AG09319 (cell line): ENCODE results near the gene PTRH1.

Experiments used
- DNase-seq: peaks from one replicate; pipeline ENCODE4 v3.0.0-alpha.2; 2010; ENCODE audit warnings: low read depth; ENCODE audit errors: extremely low read depth
- TF ChIP-seq, protein P1 (sequence below): IDR thresholded peaks from 2 replicates; pipeline ENCODE4 v1.5.1; 2011; ENCODE audit warnings: low read depth, mild to moderate bottlenecking, inconsistent platforms, low read length, moderate library complexity

PTRH1 gene

DNA sequence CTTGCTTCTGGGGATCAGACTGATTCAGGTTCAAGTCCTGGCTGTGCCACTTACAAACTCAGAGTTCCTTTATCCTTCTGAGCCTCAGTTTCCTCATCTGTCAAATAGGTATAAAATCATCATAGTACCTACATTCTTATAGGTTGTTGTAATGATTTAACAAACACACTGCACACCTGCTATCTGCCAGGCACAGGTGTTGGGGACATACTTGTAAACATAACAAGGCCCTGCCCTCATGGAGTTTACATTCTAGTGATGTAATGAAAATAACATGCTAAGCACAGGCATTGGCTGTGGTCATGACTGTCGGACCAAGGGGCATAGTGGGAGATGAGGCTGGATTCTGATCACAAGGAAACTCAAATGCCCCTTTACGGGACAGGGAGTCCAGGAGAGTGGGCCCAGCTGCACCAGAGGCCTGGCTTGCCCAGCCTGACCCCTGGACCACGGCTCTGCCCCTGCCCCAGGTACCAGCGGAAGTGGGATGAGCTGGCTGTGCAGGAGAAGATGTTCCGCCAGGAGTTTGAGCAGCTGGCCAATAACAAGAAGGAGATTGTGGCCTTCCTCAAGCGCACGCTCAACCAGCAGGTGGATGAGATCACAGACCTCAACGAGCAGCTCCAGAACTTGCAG is 6.4 kb downstream of the PTRH1 start:
- no peak for DNase-seq
- TF ChIP-seq, protein P1, sequence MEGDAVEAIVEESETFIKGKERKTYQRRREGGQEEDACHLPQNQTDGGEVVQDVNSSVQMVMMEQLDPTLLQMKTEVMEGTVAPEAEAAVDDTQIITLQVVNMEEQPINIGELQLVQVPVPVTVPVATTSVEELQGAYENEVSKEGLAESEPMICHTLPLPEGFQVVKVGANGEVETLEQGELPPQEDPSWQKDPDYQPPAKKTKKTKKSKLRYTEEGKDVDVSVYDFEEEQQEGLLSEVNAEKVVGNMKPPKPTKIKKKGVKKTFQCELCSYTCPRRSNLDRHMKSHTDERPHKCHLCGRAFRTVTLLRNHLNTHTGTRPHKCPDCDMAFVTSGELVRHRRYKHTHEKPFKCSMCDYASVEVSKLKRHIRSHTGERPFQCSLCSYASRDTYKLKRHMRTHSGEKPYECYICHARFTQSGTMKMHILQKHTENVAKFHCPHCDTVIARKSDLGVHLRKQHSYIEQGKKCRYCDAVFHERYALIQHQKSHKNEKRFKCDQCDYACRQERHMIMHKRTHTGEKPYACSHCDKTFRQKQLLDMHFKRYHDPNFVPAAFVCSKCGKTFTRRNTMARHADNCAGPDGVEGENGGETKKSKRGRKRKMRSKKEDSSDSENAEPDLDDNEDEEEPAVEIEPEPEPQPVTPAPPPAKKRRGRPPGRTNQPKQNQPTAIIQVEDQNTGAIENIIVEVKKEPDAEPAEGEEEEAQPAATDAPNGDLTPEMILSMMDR: no peak

DNA sequence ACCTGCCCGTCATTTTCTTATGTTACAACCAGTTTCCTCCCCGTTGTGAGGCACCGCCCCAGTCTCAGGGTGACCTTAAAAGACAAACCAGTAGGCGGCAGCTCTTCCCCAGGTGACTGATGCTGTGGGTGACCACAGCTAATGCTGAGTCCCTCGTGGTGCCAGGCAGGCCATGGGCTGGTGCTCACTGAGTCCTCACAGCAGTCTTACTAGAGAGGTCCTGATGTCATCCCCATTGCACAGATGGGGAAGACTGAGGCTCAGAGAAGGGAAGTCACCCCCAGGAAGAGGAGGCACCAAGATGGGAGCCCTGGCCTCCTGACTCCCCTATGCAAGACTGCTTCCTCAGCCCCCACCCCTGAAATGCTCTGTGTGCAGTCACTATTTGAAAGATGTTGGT is 7.7 kb downstream of the PTRH1 start:
- DNase-seq: no peak
- TF ChIP-seq, protein P1: no peak

DNA sequence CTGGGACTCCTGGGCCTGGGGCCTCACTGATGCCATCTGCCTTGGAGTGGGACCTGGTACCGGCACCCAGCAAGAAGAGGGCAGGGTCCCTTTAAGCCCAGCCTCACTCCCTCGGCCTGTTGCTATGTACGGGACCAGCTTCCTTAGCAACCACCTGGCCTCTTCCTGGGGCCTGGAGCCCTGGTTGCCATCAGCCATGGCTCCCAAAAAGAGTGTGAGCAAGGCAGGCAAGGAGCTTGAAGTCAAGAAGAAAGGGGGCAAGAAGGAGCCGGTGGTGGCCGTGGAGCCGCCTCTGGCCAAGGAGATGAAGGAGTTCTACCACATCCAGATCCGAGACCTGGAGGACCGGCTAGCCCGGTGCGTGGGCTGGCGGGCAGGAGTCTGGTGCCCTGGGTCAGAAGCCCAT is 8.6 kb downstream of the PTRH1 start, which contains the start of gene CFAP157:
CFAP157 (plus strand) TSS at position 153 of the 406 bp plus-strand sequence; CDS start at position 197, 44 bp downstream.
- TF ChIP-seq, protein P1: no peak
- no peak for DNase-seq

DNA sequence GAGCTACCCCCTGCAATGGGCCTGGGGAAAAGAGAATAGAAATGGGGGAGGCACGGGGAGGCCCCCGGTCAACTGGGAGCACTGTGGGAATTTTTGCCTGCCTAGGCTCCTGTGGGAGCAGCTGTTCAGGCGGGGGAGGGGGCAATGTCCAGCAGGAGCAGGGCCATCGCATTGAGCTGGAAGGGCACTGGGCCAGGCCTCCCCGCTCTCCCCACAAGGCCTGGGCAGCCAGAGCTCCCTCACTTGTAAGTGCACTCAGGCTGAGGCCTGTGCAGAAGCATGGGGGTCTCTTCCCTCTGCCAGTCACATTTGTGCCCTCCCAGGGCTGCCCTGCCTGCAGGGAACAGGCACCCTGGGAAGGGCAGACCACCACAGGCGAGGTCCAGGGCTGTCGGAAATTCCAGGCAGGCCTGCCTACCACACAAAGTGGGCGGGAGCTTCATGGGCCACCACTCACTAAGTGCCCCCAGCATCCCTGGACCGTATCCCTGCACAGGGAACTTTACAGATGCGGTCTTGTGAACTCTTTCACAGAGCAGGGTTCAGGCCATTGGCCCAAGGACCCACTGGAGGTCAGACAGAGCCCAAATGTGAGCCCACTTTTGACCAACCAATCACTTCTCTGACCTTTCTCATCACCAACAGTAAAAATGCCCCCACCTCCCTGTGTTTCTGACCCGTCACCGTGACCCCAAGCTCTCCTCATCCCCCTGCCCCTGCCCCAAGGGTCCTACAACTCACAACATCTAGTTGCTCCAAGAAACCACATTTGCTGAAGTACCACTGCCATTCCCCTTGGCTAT is 9.7 kb downstream of the PTRH1 start:
- DNase-seq: no peak
- TF ChIP-seq, protein P1: no peak

DNA sequence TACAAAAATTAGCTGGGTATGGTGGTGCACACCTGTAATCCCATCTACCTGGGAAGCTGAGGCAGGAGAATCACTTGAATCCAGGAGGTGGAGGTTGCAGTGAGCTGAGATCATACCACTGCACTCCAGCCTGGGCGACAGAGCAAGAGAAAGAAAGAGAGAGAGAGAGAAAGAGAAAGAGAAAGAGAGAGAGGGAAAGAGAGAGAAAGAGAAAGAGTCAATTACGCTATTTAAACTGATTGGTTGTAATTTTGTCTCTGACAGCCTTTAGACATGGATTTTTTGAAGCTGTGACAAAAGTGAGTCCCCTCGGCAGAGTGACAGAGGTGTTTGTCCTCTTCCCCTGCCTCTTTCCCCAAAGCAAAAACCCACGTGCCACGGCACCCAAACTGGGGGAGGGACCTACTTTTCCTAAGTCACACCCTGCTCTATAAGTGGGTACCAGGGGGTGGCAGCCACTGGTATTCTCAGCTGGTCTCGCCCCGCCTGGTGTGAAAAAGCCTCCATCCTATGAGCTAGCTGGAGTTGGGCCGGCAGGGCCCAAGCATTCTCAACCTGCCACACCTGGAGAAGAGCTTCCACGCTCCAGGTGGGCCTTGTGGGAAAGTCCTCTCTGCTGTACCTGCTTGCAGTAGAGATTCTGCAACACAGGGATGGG is 12.0 kb downstream of the PTRH1 start:
- TF ChIP-seq, protein P1: no peak

DNA sequence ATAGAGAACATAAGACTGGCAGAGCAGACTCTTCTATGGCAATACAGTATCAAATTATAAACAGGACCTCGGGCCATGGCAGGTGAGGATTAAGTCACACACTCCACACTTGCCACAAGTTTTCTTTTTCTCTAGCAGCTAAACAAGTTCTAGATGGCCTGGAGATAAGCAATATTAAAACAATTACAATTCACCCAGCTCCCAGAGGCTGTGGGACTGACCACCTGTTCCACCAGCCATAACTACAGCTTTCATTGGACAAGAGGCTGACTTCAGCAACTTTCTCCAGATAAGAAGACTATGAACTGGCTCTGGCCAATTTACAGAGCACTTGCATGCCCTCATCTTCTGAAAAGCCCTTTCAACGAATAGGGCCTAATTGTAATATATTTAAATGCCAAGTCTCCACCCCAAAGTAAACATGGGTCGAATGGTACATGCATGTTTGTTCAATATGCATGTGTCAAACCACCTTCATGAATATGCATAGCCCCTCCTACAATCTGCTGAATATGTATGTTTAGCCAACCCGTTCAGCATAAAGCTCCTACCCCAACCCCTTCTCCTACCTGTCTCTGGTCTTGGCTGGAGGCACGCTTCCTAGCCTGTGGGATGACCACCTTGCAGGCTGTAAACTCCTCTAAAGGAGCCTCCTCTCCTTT is 14.7 kb downstream of the PTRH1 start:
- no peak for DNase-seq
- TF ChIP-seq, protein P1: no peak

More for the DNA sequence above, 12.0 kb downstream of the PTRH1 start:
- DNase-seq: no peak
